IPS-18c (cell line): ENCODE measurements around the gene LRRC51.

Experiments used
- H3K4me3 ChIP-seq: 2 replicates; pipeline ENCODE4 v1.7.0; 2013; ENCODE audit warnings: low read depth, mild to moderate bottlenecking, low read length, moderate library complexity; ENCODE audit not compliant: insufficient read depth
- H3K9me3 ChIP-seq: one replicate; pipeline ENCODE4 v1.6.1; 2013; ENCODE audit warnings: mild to moderate bottlenecking, low read length, moderate library complexity; ENCODE audit not compliant: control insufficient read depth, insufficient read depth

Gene LRRC51

GRCh38 chr11:72091292-72091691 is 10.6 kb downstream of the LRRC51 start:
- Histone ChIP-seq H3K4me3 (no peak overlapping the region), H3K9me3 (no peaks in the 10 kb centered on the region)

DNA sequence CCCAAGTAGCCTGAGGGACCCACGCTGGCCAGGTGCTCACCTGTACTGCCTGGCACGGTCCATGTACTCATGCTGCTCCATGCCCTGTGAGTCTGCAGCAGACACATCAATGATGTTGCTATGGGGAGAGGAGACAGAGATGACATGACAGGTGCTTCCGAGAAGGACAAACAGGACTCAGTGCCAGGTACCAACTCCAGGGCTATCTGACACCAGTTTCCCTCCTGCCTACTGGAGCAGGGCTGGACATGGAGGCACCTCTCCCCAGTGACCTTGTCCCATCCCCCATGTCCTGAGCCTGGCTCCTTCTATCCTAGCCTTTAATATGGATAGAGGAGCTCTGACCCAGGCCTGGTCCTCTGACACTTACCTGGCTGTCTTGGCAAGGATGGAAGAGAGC is 18.1 kb downstream of the LRRC51 start:
- H3K9me3 ChIP-seq, result no peaks in the 10 kb centered on the region
- H3K4me3 ChIP-seq, result no peak overlapping the region

GRCh38 chr11:72100009-72100408 is 19.4 kb downstream of the LRRC51 start:
- no peaks in the 10 kb centered on the region for H3K9me3 ChIP-seq
- no peak overlapping the region for H3K4me3 ChIP-seq

DNA sequence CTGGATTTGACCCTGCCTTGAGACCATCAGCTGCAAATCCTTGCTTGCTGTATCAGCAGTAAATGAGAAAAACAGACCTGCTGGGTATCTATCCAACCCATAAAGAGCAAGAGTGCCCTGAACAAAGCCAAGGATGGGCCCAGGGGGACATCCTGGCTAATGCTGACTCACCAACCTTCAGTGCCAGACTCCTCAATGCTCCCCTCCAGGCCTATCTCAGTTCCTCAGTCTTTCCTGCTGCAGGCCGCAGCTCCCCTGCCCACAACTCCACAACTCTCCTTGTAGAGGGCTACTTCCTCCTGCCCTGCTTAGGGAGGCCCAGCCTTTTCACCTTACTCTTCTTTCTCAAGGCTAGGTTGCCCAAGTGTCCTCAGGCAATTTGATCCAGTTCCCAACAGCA is 19.8 kb downstream of the LRRC51 start:
- Histone ChIP-seq H3K9me3 (no peaks in the 10 kb centered on the region), H3K4me3 (no peak overlapping the region)

DNA sequence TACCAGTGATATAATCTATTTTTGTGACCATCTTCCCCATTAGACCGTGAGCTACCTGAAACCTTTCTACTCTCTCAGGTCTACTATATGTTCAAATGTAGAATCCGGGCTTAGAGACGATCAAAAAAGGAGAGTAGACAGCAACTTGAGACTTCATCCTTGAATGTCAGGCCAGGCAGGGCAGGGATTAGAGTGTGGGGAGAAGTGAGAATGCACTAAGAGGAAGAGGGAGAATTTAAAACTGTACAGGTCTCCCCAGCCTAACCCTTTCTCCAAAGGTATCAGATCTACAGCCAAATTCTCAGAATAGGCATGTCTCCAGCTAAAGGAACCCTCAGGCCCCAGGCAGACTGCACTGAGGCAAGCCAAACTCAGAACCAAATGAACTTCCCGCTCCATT is 21.5 kb downstream of the LRRC51 start:
- H3K4me3 ChIP-seq, result peak overlapping the region; percentile 94
- H3K9me3 ChIP-seq, result no peaks in the 10 kb centered on the region

GRCh38 chr11:72102631-72102945 is 21.9 kb downstream of the LRRC51 start:
- Histone ChIP-seq H3K4me3 (peak overlapping the region; percentile 94), H3K9me3 (no peaks in the 10 kb centered on the region)

GRCh38 chr11:72102946-72103753 is 22.5 kb downstream of the LRRC51 start, which contains the start of gene LAMTOR1:
TSS of gene LAMTOR1 (minus strand) at chr11:72103297. CDS start at chr11:72103224, 73 bp downstream.
- Histone ChIP-seq H3K4me3 (peak within 1 kb of the TSS; percentile 94), H3K9me3 (no peaks in the 10 kb centered on the region)

- H3K4me3 ChIP-seq, result peak overlapping the region; percentile 29; the same call in 1 of the 2 replicates
- no peaks in the 10 kb centered on the region for H3K9me3 ChIP-seq
Observed at GRCh38 chr11:72103754-72104167, 23.1 kb downstream of the LRRC51 start.

GRCh38 chr11:72105888-72106287 is 25.2 kb downstream of the LRRC51 start, which contains the start of gene TOMT:
TSS of gene TOMT (plus strand) at chr11:72105924. CDS start at chr11:72105952, 28 bp downstream.
- H3K9me3 ChIP-seq, result no peaks in the 10 kb centered on the region
- no peak within 1 kb of the TSS for H3K4me3 ChIP-seq

DNA sequence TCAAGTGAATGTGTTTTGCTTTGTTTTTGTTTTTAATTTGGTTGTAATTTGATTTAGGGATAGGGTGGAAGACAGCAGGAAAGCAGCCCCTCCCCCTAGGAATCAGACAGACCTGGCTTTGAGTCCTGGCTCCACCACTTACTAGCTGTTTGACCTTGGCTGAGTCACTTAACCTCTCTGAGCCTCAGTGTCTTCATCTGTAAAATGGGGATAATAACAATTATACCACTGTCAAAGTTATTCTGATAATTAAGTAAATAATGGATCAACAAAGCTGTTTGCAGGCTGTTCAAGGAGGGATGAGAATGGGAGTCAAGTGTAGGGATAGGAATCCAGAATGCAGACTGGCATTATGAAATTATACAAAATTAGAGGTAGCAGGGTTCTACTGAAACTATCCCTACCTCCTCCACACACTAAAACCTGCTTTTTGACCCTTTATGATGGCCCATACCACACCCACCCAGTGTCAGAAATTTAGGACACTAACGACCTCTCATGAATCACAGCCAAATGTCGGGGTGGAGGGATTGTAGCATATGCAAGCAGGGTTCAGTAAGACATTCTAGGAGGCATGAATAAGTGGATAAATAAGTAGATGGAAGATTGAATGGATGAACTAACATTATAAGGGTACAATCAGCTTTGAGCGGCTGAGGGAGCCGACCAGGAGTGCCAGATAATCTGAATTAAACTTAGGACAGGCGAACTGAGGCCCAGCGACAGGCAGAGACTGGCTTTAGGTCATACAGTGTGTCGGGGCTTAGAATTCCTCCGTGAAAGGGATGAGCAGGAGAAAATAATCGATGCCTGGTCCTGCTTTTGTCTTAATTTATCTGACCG is 30.9 kb downstream of the LRRC51 start:
- peak overlapping the region; percentile 86 for H3K4me3 ChIP-seq
- no peaks in the 10 kb centered on the region for H3K9me3 ChIP-seq

- H3K4me3 ChIP-seq, result peak within 1 kb of the TSS; percentile 86
- H3K9me3 ChIP-seq, result no peaks in the 10 kb centered on the region
Observed at GRCh38 chr11:72112143-72112977, 31.7 kb downstream of the LRRC51 start, which contains the start of gene ANAPC15. TSS of gene ANAPC15 (minus strand) at chr11:72112695. CDS start at chr11:72111276, 1,419 bp downstream.

- Histone ChIP-seq H3K9me3 (no peaks in the 10 kb centered on the region), H3K4me3 (peak overlapping the region; percentile 86)
Observed at GRCh38 chr11:72112978-72113808, 32.5 kb downstream of the LRRC51 start.

GRCh38 chr11:72114570-72114969 is 33.9 kb downstream of the LRRC51 start:
- Histone ChIP-seq H3K4me3 (no peak overlapping the region), H3K9me3 (no peaks in the 10 kb centered on the region)

DNA sequence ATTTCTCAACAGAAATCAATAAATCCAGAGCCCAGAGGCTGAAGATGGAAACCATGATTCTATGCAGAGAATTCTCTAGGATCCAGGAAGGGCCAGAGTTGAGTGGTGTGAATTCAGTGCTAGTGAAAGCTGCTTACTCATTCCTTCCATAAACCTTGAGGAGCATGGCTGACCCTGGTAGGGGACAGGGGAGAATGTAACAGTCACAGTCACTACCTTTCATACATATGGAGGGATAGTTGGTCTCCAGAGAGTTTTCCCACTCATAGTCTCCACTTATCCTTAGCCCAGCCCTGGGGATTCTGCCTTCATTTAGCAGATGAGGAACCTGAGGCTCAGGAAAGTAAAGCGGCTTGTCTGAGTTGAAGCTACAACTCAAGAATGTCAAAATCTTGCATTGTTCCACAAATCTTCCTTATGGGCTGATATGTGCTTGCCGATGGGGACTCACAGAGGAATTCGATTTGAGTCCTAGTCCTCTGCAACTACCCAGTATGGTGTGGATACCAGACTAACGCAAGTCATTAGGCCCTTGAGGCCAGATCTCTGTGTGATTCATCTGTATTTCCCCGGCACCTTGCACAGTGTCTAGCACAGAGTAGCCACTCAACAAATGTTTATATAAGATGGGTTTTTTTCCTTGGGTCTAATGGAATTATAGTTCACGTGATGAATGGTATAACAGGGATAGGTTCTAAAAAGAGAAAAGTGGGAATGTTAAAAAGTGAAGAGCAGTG is 35.5 kb downstream of the LRRC51 start:
- H3K4me3 ChIP-seq, result no peak overlapping the region
- no peaks in the 10 kb centered on the region for H3K9me3 ChIP-seq

DNA sequence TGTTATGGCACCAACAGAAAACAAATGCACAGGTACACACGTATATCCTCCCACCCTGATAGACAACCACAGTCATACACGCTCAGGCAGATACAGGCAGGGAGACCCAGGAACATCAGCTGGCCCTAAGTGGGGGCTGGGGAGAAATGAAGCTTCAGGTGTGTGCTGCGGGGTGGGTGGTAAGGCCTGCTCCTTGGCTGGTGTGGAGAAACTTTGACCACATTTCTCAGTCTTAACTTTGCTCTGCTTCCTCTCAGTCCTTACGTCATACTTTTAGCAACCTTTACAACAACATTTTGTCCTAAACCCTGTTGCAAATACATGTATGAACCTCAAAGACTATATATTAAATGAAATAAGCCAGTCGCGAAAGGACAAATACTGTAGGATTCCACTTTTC is 38.5 kb downstream of the LRRC51 start:
- no peak overlapping the region for H3K4me3 ChIP-seq

GRCh38 chr11:72120930-72121329 is 40.3 kb downstream of the LRRC51 start:
- H3K9me3 ChIP-seq, result no peaks in the 10 kb centered on the region
- no peak overlapping the region for H3K4me3 ChIP-seq

More for the DNA sequence above, 38.5 kb downstream of the LRRC51 start:
- no peaks in the 10 kb centered on the region for H3K9me3 ChIP-seq
